AG04449 (cell line): ENCODE measurements around the gene MRPS27.
A peak's percentile ranks its signal among the peaks of the same experiment; 100 is the strongest.
"Not testable (repeated sequence)": the region's sequence is repeated elsewhere in the genome, so short reads cannot be mapped to it uniquely, and the experiment has no call there.

ENCODE experiments used
- CTCF ChIA-PET: fragments of 350-600 bp; formaldehyde crosslinking; extraction: SDS; loops from one replicate; lab custom pipeline; 2021; ENCODE audit warnings: antibody characterized with exemption; lab: Yijun Ruan, JAX
- POLR2A ChIA-PET: fragments of 400-600, 350-600 bp; formaldehyde crosslinking; extraction: SDS; loops from one replicate; lab custom pipeline; 2020; ENCODE audit warnings: antibody characterized with exemption, inconsistent platforms; lab: Yijun Ruan, JAX
- DNase-seq: peaks from one replicate; pipeline ENCODE4 v3.0.0-alpha.2; 2010; ENCODE audit warnings: low read depth, low spot score
- H3K4me3 ChIP-seq: 2 replicates; pipeline ENCODE4 v1.5.1; 2011; ENCODE audit warnings: low read depth, mild to moderate bottlenecking, control low read depth, low read length
- CTCF ChIP-seq: IDR thresholded peaks from one replicate; pipeline ENCODE4 v1.5.1; 2011; ENCODE audit warnings: mild to moderate bottlenecking, moderate library complexity, low read length, control low read depth, inconsistent platforms; ENCODE audit not compliant: insufficient read depth; ENCODE audit errors: missing control alignments

The MRPS27 gene

GRCh38 chr5:72179028-72179815 lies 140.8 kb downstream of the MRPS27 start:
- no peak for TF ChIP-seq CTCF
- peak overlapping the region; percentile 46 for H3K4me3 ChIP-seq
- ChIA-PET POLR2A (interaction anchor here (0.9 kb wide), 1 partner anchor 9 kb away, joined by 3 read pairs; no protein-coding TSS in a partner anchor), CTCF (interaction anchor here (1.6 to 1.7 kb wide), 2 partner anchors 13 to 101 kb away, joined by 5 to 7 read pairs; no protein-coding TSS in a partner anchor)
- DNase-seq: peak; percentile 64

GRCh38 chr5:72177538-72177937 lies 142.5 kb downstream of the MRPS27 start:
- H3K4me3 ChIP-seq: no peak overlapping the region
- ChIA-PET CTCF (no interaction called here), POLR2A (no interaction called here)
- no peak for DNase-seq
- TF ChIP-seq CTCF: no peak

- no peak for TF ChIP-seq CTCF
- POLR2A ChIA-PET: no interaction called here
- no peak for DNase-seq
- H3K4me3 ChIP-seq: no peak overlapping the region
- CTCF ChIA-PET: interaction anchor here (1.4 kb wide), 1 partner anchor 18 kb away, joined by 6 read pairs; no protein-coding TSS in a partner anchor
Observed at GRCh38 chr5:72172786-72173185, 147.3 kb downstream of the MRPS27 start.

GRCh38 chr5:72171667-72172066 lies 148.4 kb downstream of the MRPS27 start:
- ChIA-PET CTCF (no interaction called here), POLR2A (no interaction called here)
- no peak for TF ChIP-seq CTCF
- no peak overlapping the region for H3K4me3 ChIP-seq
- no peak for DNase-seq

GRCh38 chr5:72171181-72171580 lies 148.9 kb downstream of the MRPS27 start:
- H3K4me3 ChIP-seq, DNase-seq, POLR2A ChIA-PET: not testable (repeated sequence)
- CTCF ChIA-PET: interaction anchor here (1.6 kb wide), 1 partner anchor 11 kb away, joined by 5 read pairs; no protein-coding TSS in a partner anchor

- CTCF ChIA-PET: interaction anchor here (1.3 to 1.6 kb wide), 2 partner anchors 10 to 55 kb away, joined by 3 to 5 read pairs; no protein-coding TSS in a partner anchor
- POLR2A ChIA-PET: no interaction called here
- no peak for DNase-seq
- no peak overlapping the region for H3K4me3 ChIP-seq
- no peak for TF ChIP-seq CTCF
Observed at GRCh38 chr5:72170101-72170500, 149.9 kb downstream of the MRPS27 start.
